Breast epithelium (tissue), 4 donors: ENCODE results near the gene MAPKAP1. TPM values are rescaled to one million over a fixed set of nuclear protein-coding genes. Genes with fewer than 3 reads are reported as not detected.

Experiments used
- DNase-seq, 2 donors: peaks; one replicate each; pipeline ENCODE4 v3.0.0-alpha.2; 2019; ENCODE audit warnings: low spot score in 2 of 2
- H3K27ac ChIP-seq, 2 donors: fragments of 200-600 bp; sonication (generic) in 1 of 2; one replicate each; pipeline ENCODE4 v1.5.1; 2016 to 2019; ENCODE audit warnings: mild to moderate bottlenecking in 1 of 2
- H3K27me3 ChIP-seq, 2 donors: fragments of 200-600 bp; sonication (generic) in 1 of 2; one replicate each; pipeline versions ENCODE4 v1.5.1 to v1.6.0; 2017 to 2019; ENCODE audit warnings: control low read depth in 1 of 2, mild to moderate bottlenecking in 1 of 2
- H3K36me3 ChIP-seq: fragments of 200-600 bp; one replicate; pipeline ENCODE4 v1.5.1; 2019
- H3K4me1 ChIP-seq, 2 donors: fragments of 200-600 bp; sonication (generic); one replicate each; pipeline ENCODE4 v1.5.1; 2016 to 2019; ENCODE audit warnings: control low read depth in 1 of 2
- H3K4me3 ChIP-seq, 3 donors: fragments of 200-600 bp; sonication (generic); 1 replicate in 2 of 3; 2 replicates in 1 of 3; pipeline ENCODE4 v1.5.1; 2016 to 2019; ENCODE audit warnings: mild to moderate bottlenecking in 3 of 3, moderate library complexity in 2 of 3
- H3K9me3 ChIP-seq, 2 donors: fragments of 200-600 bp; sonication (generic) in 1 of 2; one replicate each; pipeline ENCODE4 v1.5.1; 2016 to 2019; ENCODE audit warnings: control low read depth in 1 of 2
- CTCF ChIP-seq, 3 donors: fragments of 450-650 bp; IDR thresholded peaks; one replicate each; pipeline ENCODE4 v1.5.1; 2016 to 2017; ENCODE audit warnings: antibody characterized with exemption in 3 of 3, mild to moderate bottlenecking in 3 of 3, moderate library complexity in 3 of 3
- POLR2A ChIP-seq: fragments of 450-650 bp; IDR thresholded peaks from one replicate; pipeline ENCODE4 v1.6.1; 2016; ENCODE audit warnings: antibody characterized with exemption, mild to moderate bottlenecking, moderate library complexity
- POLR2AphosphoS5 ChIP-seq, 3 donors: sonication (generic); formaldehyde crosslinking; IDR thresholded peaks; one replicate each; pipeline ENCODE4 v1.6.1; 2017; ENCODE audit warnings: antibody characterized with exemption in 3 of 3
- intact Hi-C: fragments of 100-400 bp; cut with DNase I; formaldehyde crosslinking; loops from one replicate; pipeline ENCODE4 v1.15.1; 2023; ENCODE audit warnings: low total_unique reads
- total RNA-seq, 3 donors: library from RNA; depleted of rRNA; stranded (reverse); fragments of >200 nt; gene quantifications; one replicate each; pipeline ENCODE4 v1.1.0, GENCODE V29; 2016

MAPKAP1 gene
- total RNA-seq, 3 donors from 2014 or later, result 61.3 to 81.9 (median 78.6) TPM

- H3K36me3 ChIP-seq, result no peaks in the 10 kb centered on the region
- H3K4me1 ChIP-seq, result peaks cover 5 to 19% of the 10 kb centered on the region in 2 donors
- H3K27ac ChIP-seq, result peak overlapping the region in 1 of 2 donors; percentile 32
- H3K4me3 ChIP-seq, result no peak overlapping the region
- DNase-seq, result no peak
- H3K9me3 ChIP-seq, result no peaks in the 10 kb centered on the region
- TF ChIP-seq CTCF (IDR thresholded peaks at IDR 0.05), result no peak
- TF ChIP-seq POLR2AphosphoS5 (IDR thresholded peaks at IDR 0.05), result no peak
- no peak for TF ChIP-seq POLR2A
- H3K27me3 ChIP-seq, result no peaks in the 10 kb centered on the region
- intact Hi-C loops, result no loop called here
These were observed 159.6 kb downstream of the MAPKAP1 start for GRCh38 chr9:125547368-125547767.

GRCh38 chr9:125545845-125546244 is 161.2 kb downstream of the MAPKAP1 start:
- no peak overlapping the region for H3K4me3 ChIP-seq
- intact Hi-C loops, result no loop called here
- H3K27ac ChIP-seq, result no peak overlapping the region
- DNase-seq, result no peak
- no peaks in the 10 kb centered on the region for H3K27me3 ChIP-seq
- no peaks in the 10 kb centered on the region for H3K9me3 ChIP-seq
- H3K36me3 ChIP-seq, result no peaks in the 10 kb centered on the region
- TF ChIP-seq POLR2AphosphoS5 (IDR thresholded peaks at IDR 0.05), result no peak
- TF ChIP-seq POLR2A, result no peak
- no peak for TF ChIP-seq CTCF (IDR thresholded peaks at IDR 0.05)
- H3K4me1 ChIP-seq, result peaks cover 5 to 19% of the 10 kb centered on the region in 2 donors

- no peak for DNase-seq
- intact Hi-C loops, result no loop called here
- TF ChIP-seq CTCF (IDR thresholded peaks at IDR 0.05) (no peak), POLR2A (no peak), POLR2AphosphoS5 (IDR thresholded peaks at IDR 0.05) (no peak)
- no peaks in the 10 kb centered on the region for H3K9me3 ChIP-seq
- H3K4me1 ChIP-seq, result peaks cover 5 to 12% of the 10 kb centered on the region in 2 donors
- H3K27me3 ChIP-seq, result no peaks in the 10 kb centered on the region
- H3K27ac ChIP-seq, result peak overlapping the region; percentile 46 to 64
- no peak overlapping the region for H3K4me3 ChIP-seq
- no peaks in the 10 kb centered on the region for H3K36me3 ChIP-seq
These were observed 161.9 kb downstream of the MAPKAP1 start for GRCh38 chr9:125544988-125545651.

GRCh38 chr9:125544484-125544883 is 162.5 kb downstream of the MAPKAP1 start:
- Histone ChIP-seq H3K27me3 (no peaks in the 10 kb centered on the region), H3K27ac (peak overlapping the region; percentile 46 to 64), H3K4me3 (no peak overlapping the region), H3K9me3 (no peaks in the 10 kb centered on the region), H3K4me1 (peaks cover 5 to 7% of the 10 kb centered on the region in 2 donors), H3K36me3 (no peaks in the 10 kb centered on the region)
- DNase-seq, result no peak
- intact Hi-C loops, result no loop called here
- TF ChIP-seq CTCF (IDR thresholded peaks at IDR 0.05) (no peak), POLR2A (no peak), POLR2AphosphoS5 (IDR thresholded peaks at IDR 0.05) (no peak)

GRCh38 chr9:125541840-125542243 is 165.2 kb downstream of the MAPKAP1 start:
- H3K4me3 ChIP-seq, result no peak overlapping the region
- no peak overlapping the region for H3K27ac ChIP-seq
- no peak for DNase-seq
- H3K9me3 ChIP-seq, result no peaks in the 10 kb centered on the region
- peaks cover 0 to 14% of the 10 kb centered on the region in 2 donors for H3K4me1 ChIP-seq
- intact Hi-C loops, result no loop called here
- H3K36me3 ChIP-seq, result no peaks in the 10 kb centered on the region
- H3K27me3 ChIP-seq, result no peaks in the 10 kb centered on the region
- TF ChIP-seq CTCF (IDR thresholded peaks at IDR 0.05), result no peak
- no peak for TF ChIP-seq POLR2AphosphoS5 (IDR thresholded peaks at IDR 0.05)
- no peak for TF ChIP-seq POLR2A
